Esophagus muscularis mucosa (tissue), 4 donors: Measurements from ENCODE around the gene DDX47. TPM values are rescaled to one million over a fixed set of nuclear protein-coding genes. Genes with fewer than 3 reads are reported as not detected.
A peak's percentile ranks its signal among the peaks of the same experiment; 100 is the strongest.

ENCODE experiments used
- DNase-seq: peaks from one replicate; pipeline ENCODE4 v3.0.0-alpha.2; 2017; ENCODE audit errors: extremely low spot score
- H3K27ac ChIP-seq, 4 donors: fragments of 200-600 bp; sonication (generic); replicated peaks in 1 of 4; 1 replicate in 3 of 4; 2 replicates in 1 of 4; pipeline ENCODE4 v1.5.1; 2016 to 2019; ENCODE audit warnings: mild to moderate bottlenecking in 1 of 4
- H3K27me3 ChIP-seq, 4 donors: fragments of 200-600 bp; sonication (generic); one replicate each; pipeline versions ENCODE4 v1.5.1 to v1.6.0; 2016 to 2019
- H3K36me3 ChIP-seq, 4 donors: fragments of 200-600 bp; sonication (generic); one replicate each; pipeline ENCODE4 v1.5.1; 2016 to 2019
- H3K4me1 ChIP-seq, 4 donors: fragments of 200-600 bp; sonication (generic); one replicate each; pipeline ENCODE4 v1.5.1; 2016 to 2019
- H3K4me3 ChIP-seq, 4 donors: fragments of 200-600 bp; sonication (generic); 1 replicate in 2 of 4; 2 replicates in 2 of 4; pipeline ENCODE4 v1.5.1; 2016 to 2019; ENCODE audit warnings: mild to moderate bottlenecking in 4 of 4, moderate library complexity in 1 of 4
- H3K9me3 ChIP-seq, 4 donors: fragments of 200-600 bp; sonication (generic); 1 replicate in 3 of 4; 2 replicates in 1 of 4; pipeline ENCODE4 v1.5.1; 2016 to 2019
- EP300 ChIP-seq: sonication (generic); formaldehyde crosslinking; IDR thresholded peaks from one replicate; pipeline ENCODE4 v1.6.1; 2017; ENCODE audit warnings: antibody characterized with exemption
- POLR2A ChIP-seq: fragments of 450-650 bp; IDR thresholded peaks from one replicate; pipeline ENCODE4 v1.6.1; 2017; ENCODE audit warnings: antibody characterized with exemption, moderate library complexity, mild to moderate bottlenecking, low read depth
- POLR2AphosphoS5 ChIP-seq, 2 donors: sonication (generic); formaldehyde crosslinking; IDR thresholded peaks; one replicate each; pipeline ENCODE4 v1.6.1; 2017; ENCODE audit warnings: antibody characterized with exemption in 2 of 2
- WGBS: methylation state at CpG from one replicate; pipeline ENCODE4 v1.1.5; 2018; 5-methylcytosine and 5-hydroxymethylcytosine counted together
- intact Hi-C: fragments of 100-400 bp; cut with DNase I; formaldehyde crosslinking; loops from one replicate; pipeline ENCODE4 v1.15.1; 2023
- total RNA-seq, 4 donors: library from RNA; depleted of rRNA; stranded (reverse); fragments of >200 nt; gene quantifications; one replicate each; pipeline versions ENCODE4 v1.1.0 to v1.2.1, GENCODE V29; 2016
- TF ChIP-seq, protein P1 (sequence below), 3 experiments: fragments of 200-600 bp in 2 of 3; fragments of 450-650 bp in 1 of 3; sonication (generic) in 2 of 3; IDR thresholded peaks; one replicate each; pipeline ENCODE4 v1.5.1; 2017 to 2019; ENCODE audit warnings: antibody characterized with exemption in 3 of 3, mild to moderate bottlenecking in 2 of 3, moderate library complexity in 1 of 3

DDX47 gene
- total RNA-seq = 10 to 100 TPM; 37.1 to 67.1 (median 53.9) TPM

DNA sequence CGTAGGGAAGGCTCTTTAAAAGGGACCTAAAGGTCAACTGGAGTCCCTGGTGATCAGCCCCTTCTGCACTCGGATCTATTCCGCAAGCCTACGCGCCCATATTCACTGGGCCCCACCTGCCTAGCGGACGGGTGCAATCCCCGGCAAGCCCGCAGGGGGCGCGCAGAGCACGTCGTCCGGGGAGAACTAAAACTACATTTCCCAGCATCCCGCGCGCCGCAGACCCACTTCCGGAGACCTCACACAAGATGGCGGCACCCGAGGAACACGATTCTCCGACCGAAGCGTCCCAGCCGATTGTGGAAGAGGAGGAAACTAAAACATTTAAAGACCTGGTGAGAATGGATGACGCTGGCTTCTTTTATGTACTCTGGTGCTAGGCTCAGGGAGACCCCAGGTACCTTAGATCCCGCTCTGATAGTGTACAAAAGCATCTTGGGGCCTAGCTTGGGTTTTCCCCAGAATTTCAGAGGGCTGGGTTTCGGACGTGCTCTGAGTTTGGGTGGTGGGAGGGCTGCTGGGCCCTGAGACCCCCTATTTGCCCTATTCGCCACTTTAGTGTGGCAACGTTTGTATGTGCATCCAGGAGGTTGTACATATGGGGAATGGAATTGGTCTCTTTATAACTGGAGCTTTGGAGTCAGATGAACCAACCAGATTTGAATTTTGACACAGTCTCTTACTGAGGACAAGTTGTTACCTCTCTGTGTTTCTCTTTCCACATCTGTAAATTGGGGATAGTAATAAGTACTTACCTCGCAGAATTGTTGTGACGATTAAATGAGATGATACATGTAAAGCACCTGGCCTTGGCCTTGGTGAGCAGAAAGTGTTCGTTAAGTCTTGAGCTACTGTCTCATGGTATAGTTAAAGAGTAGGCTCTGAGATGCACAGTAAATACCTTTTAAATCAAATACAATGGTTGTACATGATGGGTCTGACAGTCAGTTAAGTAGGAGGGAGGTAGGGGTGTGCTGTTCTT is at the start of gene DDX47:
DDX47 (plus strand) TSS at position 227 of the 982 bp plus-strand sequence; CDS start at position 249, 22 bp downstream.
- Histone ChIP-seq H3K36me3 (peaks cover 0 to 21% (median 6%) of the 10 kb centered on the region in 4 donors), H3K4me3 (peak within 1 kb of the TSS; percentile 71 to 97 (median 78)), H3K4me1 (peaks cover 34 to 55% (median 42%) of the 10 kb centered on the region in 4 donors), H3K27ac (peak within 1 kb of the TSS; percentile 69 to 84 (median 76)), H3K9me3 (no peaks in the 10 kb centered on the region), H3K27me3 (no peaks in the 10 kb centered on the region)
- TF ChIP-seq POLR2AphosphoS5 (IDR thresholded peaks at IDR 0.05) = peak; percentile 86 to 94
- TF ChIP-seq EP300 = no peak
- TF ChIP-seq, protein P1, sequence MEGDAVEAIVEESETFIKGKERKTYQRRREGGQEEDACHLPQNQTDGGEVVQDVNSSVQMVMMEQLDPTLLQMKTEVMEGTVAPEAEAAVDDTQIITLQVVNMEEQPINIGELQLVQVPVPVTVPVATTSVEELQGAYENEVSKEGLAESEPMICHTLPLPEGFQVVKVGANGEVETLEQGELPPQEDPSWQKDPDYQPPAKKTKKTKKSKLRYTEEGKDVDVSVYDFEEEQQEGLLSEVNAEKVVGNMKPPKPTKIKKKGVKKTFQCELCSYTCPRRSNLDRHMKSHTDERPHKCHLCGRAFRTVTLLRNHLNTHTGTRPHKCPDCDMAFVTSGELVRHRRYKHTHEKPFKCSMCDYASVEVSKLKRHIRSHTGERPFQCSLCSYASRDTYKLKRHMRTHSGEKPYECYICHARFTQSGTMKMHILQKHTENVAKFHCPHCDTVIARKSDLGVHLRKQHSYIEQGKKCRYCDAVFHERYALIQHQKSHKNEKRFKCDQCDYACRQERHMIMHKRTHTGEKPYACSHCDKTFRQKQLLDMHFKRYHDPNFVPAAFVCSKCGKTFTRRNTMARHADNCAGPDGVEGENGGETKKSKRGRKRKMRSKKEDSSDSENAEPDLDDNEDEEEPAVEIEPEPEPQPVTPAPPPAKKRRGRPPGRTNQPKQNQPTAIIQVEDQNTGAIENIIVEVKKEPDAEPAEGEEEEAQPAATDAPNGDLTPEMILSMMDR (IDR thresholded peaks at IDR 0.05) = peak; percentile 98 to 100 (median 99)
- no peak for TF ChIP-seq POLR2A
- peak; percentile 99 for DNase-seq
- intact Hi-C loops = loop anchor here (2.0 kb wide), 1 partner anchor 27 kb away; no protein-coding TSS in a partner anchor
- WGBS = 6% methylated on average over 19 of the region's 35 CpGs

DNA sequence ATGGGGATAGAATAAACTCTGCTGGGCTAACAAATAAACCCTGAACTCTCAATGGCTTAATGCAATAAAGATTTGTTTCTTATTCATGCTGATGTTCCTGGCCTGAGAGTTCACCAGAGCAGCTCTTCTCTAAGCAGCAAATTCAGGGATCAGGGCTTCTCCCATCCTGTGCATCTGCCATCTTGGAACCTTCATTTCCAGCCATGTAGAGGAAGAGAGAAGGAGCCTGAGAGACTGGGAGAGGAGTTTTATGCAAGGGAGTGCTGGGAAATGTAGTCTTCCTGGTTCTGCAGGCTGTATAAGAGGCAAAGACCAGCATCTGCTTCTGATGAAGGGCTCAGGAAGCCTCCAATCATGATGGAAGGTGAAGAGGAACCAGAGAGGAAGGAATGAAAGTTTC is 48.3 kb upstream of the DDX47 start:
- H3K27ac ChIP-seq = no peak overlapping the region
- no peaks in the 10 kb centered on the region for H3K4me1 ChIP-seq
- no peak for DNase-seq
- no peaks in the 10 kb centered on the region for H3K27me3 ChIP-seq
- TF ChIP-seq, protein P1 (IDR thresholded peaks at IDR 0.05) = no peak
- TF ChIP-seq POLR2A (no peak), EP300 (no peak), POLR2AphosphoS5 (IDR thresholded peaks at IDR 0.05) (no peak)
- intact Hi-C loops = no loop called here
- H3K9me3 ChIP-seq = peaks cover 0 to 7% (median 0%) of the 10 kb centered on the region in 4 donors
- H3K4me3 ChIP-seq = no peak overlapping the region
- H3K36me3 ChIP-seq = no peaks in the 10 kb centered on the region

DNA sequence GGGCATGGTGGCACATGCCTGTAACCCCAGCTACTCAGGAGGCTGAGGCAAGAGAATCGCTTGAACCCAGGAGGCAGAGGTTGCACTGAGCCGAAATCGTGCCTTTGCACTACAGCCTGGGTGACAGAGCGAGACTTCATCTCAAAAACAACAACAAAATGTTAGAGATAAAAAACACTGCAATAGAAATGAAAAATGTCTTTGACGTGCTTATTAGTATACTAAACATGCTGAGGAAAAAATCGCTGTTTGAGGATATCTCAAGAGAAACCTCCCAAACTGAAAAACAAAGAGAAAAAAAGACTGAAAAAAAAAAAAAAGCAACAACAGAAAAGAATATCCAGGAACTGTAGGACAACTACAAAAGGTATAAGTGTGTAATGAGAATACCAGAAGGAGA is 42.9 kb upstream of the DDX47 start:
- no peak overlapping the region for H3K4me3 ChIP-seq
- H3K27ac ChIP-seq = no peak overlapping the region
- no peak for TF ChIP-seq POLR2A
- no peak for TF ChIP-seq EP300
- TF ChIP-seq, protein P1 (IDR thresholded peaks at IDR 0.05) = no peak
- no peak for TF ChIP-seq POLR2AphosphoS5 (IDR thresholded peaks at IDR 0.05)
- H3K4me1 ChIP-seq = no peaks in the 10 kb centered on the region
- WGBS = 96% methylated on average over 6 of the region's 6 CpGs
- intact Hi-C loops = no loop called here
- no peak for DNase-seq
- H3K27me3 ChIP-seq = no peaks in the 10 kb centered on the region
- H3K36me3 ChIP-seq = no peaks in the 10 kb centered on the region
- H3K9me3 ChIP-seq = peaks cover 0 to 17% (median 0%) of the 10 kb centered on the region in 4 donors

DNA sequence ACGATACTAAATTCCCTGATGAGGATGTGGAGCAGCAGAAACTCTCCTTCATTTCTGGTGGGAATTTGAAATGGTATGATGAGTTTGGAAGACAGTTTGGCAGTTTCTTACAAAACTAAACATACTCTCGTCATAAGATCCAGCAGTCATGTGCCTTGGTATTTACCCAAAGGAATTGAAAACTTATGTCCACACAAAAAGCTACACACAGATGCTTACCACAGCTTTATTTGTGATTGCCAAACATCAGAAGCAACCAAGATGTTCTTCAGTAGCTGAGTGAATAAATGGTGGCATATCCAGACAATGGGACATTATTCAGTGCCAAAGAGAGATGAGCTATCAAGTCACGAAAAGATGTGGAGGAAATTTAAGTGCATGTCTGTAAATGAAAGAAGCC is 38.4 kb upstream of the DDX47 start:
- no peak for DNase-seq
- no peaks in the 10 kb centered on the region for H3K36me3 ChIP-seq
- H3K27ac ChIP-seq = no peak overlapping the region
- TF ChIP-seq POLR2A (no peak), POLR2AphosphoS5 (IDR thresholded peaks at IDR 0.05) (no peak), EP300 (no peak)
- TF ChIP-seq, protein P1 (IDR thresholded peaks at IDR 0.05) = no peak
- no peak overlapping the region for H3K4me3 ChIP-seq
- intact Hi-C loops = no loop called here
- WGBS = 85% methylated on average over 3 of the region's 3 CpGs
- H3K4me1 ChIP-seq = peaks cover 9 to 11% (median 10%) of the 10 kb centered on the region in 4 donors
- no peaks in the 10 kb centered on the region for H3K27me3 ChIP-seq
- peaks cover 0 to 10% (median 0%) of the 10 kb centered on the region in 4 donors for H3K9me3 ChIP-seq
